GM23338 (cell line): ENCODE results near the gene HLA-DQB2. TPM values are rescaled to one million over a fixed set of nuclear protein-coding genes. Genes with fewer than 3 reads are reported as not detected.

ENCODE experiments used
- ATAC-seq: fragments of 200-7000 bp; cut with Tn5 transposase; 3 replicates; pipeline ENCODE4 v1.9.1; 2020
- DNase-seq: peaks from one replicate; pipeline ENCODE4 v3.0.0-alpha.2; 2015; ENCODE audit warnings: low spot score
- H2AFZ ChIP-seq: fragments of 200-600 bp; sonication (generic); 2 replicates; pipeline ENCODE4 v1.8.0; 2016; ENCODE audit warnings: antibody characterized with exemption, mild to moderate bottlenecking, moderate library complexity
- H3F3A ChIP-seq: fragments of 200-600 bp; sonication (generic); replicated peaks from 2 replicates; pipeline ENCODE4 v1.8.0; 2017; ENCODE audit warnings: antibody characterized with exemption, mixed run types, low read depth
- H3K27ac ChIP-seq: fragments of 200-600 bp; sonication (generic); 2 replicates; pipeline ENCODE4 v1.6.1; 2016; ENCODE audit warnings: low read depth
- H3K27me3 ChIP-seq: fragments of 200-600 bp; sonication (generic); 2 replicates; pipeline ENCODE4 v1.8.0; 2016; ENCODE audit warnings: mild to moderate bottlenecking, mixed run types, moderate library complexity; ENCODE audit not compliant: insufficient read depth
- H3K36me3 ChIP-seq: fragments of 200-600 bp; sonication (generic); 2 replicates; pipeline ENCODE4 v1.8.0; 2016; ENCODE audit warnings: mild to moderate bottlenecking; ENCODE audit not compliant: insufficient read depth
- H3K4me1 ChIP-seq: fragments of 200-600 bp; sonication (generic); 2 replicates; pipeline ENCODE4 v1.8.0; 2016; ENCODE audit warnings: mild to moderate bottlenecking, moderate library complexity; ENCODE audit not compliant: insufficient read depth
- H3K4me2 ChIP-seq: fragments of 200-600 bp; sonication (generic); 2 replicates; pipeline ENCODE4 v1.7.1; 2017; ENCODE audit warnings: mixed run types
- H3K4me3 ChIP-seq: fragments of 200-600 bp; sonication (generic); 2 replicates; pipeline ENCODE4 v1.6.1; 2016; ENCODE audit warnings: mixed run types
- H3K79me2 ChIP-seq: fragments of 200-600 bp; sonication (generic); replicated peaks from 2 replicates; pipeline ENCODE4 v1.8.0; 2017; ENCODE audit warnings: mild to moderate bottlenecking; ENCODE audit not compliant: insufficient read depth
- H3K9me2 ChIP-seq: fragments of 200-600 bp; sonication (generic); 2 replicates; pipeline ENCODE4 v1.8.0; 2017; ENCODE audit not compliant: insufficient read depth
- H4K20me1 ChIP-seq: fragments of 200-600 bp; sonication (generic); replicated peaks from 2 replicates; pipeline ENCODE4 v1.8.0; 2017; ENCODE audit warnings: mild to moderate bottlenecking; ENCODE audit not compliant: insufficient read depth
- H3K27ac Mint-ChIP-seq: 2 replicates; pipeline ENCODE4 v1.8.0; 2020; ENCODE audit warnings: inconsistent platforms, mild to moderate bottlenecking, moderate library complexity, mixed read lengths
- H3K27me3 Mint-ChIP-seq: 3 replicates; pipeline ENCODE4 v1.8.0; 2022; ENCODE audit warnings: low read depth, mild to moderate bottlenecking, moderate library complexity, mixed read lengths, inconsistent platforms; ENCODE audit not compliant: insufficient read depth, poor library complexity
- H3K36me3 Mint-ChIP-seq: 3 replicates; pipeline ENCODE4 v1.8.0; 2021; ENCODE audit warnings: low read depth, mild to moderate bottlenecking, inconsistent platforms, moderate library complexity, mixed read lengths
- H3K4me1 Mint-ChIP-seq: 3 replicates; pipeline ENCODE4 v1.8.0; 2020; ENCODE audit warnings: mild to moderate bottlenecking, inconsistent platforms, mixed read lengths
- H3K4me3 Mint-ChIP-seq: 3 replicates; pipeline ENCODE4 v1.8.0; 2021; ENCODE audit warnings: moderate library complexity, mild to moderate bottlenecking, inconsistent platforms, mixed read lengths
- H3K9me3 Mint-ChIP-seq: 3 replicates; pipeline ENCODE4 v1.8.0; 2020; ENCODE audit warnings: moderate library complexity, mild to moderate bottlenecking, inconsistent platforms, mixed read lengths
- EZH2 ChIP-seq: fragments of 200-600 bp; sonication (generic); IDR thresholded peaks from one replicate; pipeline ENCODE4 v1.8.0; 2017; ENCODE audit warnings: antibody characterized with exemption, mild to moderate bottlenecking, low read depth; ENCODE audit not compliant: unreplicated experiment
- EZH2phosphoT487 ChIP-seq: fragments of 200-600 bp; sonication (generic); IDR thresholded peaks from one replicate; pipeline ENCODE4 v1.8.1; 2018; ENCODE audit warnings: antibody characterized with exemption; ENCODE audit not compliant: unreplicated experiment
- STAT1 ChIP-seq: IDR thresholded peaks from one replicate; pipeline ENCODE4 v1.6.1; 2016; ENCODE audit warnings: antibody characterized with exemption; ENCODE audit not compliant: unreplicated experiment
- polyA plus RNA-seq: library from polyadenylated mRNA; unstranded; fragments of >200 nt; fragmentation: Nextera tagmentation; extraction: Ambion mirVana; gene quantifications from 2 replicates; pipeline ENCODE4 v1.2.1, GENCODE V29; 2016
- total RNA-seq: library from RNA; depleted of rRNA; stranded (reverse); fragments of >200 nt; shearing (Covaris generic); gene quantifications from 2 replicates; pipeline ENCODE4 v1.2.3, GENCODE V29; 2014
- TF ChIP-seq, protein P1 (sequence below): IDR thresholded peaks from one replicate; pipeline ENCODE4 v1.6.1; 2018; ENCODE audit warnings: antibody characterized with exemption; ENCODE audit not compliant: unreplicated experiment
- TF ChIP-seq, protein P2 (sequence below), 2 experiments: fragments of 200-600 bp in 1 of 2; sonication (generic) in 1 of 2; conservative IDR thresholded peaks; 2 replicates each; pipeline versions ENCODE4 v1.5.1 to v1.6.1; 2016 to 2017; ENCODE audit warnings: antibody characterized with exemption in 2 of 2, low read depth in 2 of 2, mild to moderate bottlenecking in 2 of 2, moderate library complexity in 1 of 2

HLA-DQB2 gene
- total and polyA plus RNA-seq, 2 experiments from 2014 or later: not detected

DNA sequence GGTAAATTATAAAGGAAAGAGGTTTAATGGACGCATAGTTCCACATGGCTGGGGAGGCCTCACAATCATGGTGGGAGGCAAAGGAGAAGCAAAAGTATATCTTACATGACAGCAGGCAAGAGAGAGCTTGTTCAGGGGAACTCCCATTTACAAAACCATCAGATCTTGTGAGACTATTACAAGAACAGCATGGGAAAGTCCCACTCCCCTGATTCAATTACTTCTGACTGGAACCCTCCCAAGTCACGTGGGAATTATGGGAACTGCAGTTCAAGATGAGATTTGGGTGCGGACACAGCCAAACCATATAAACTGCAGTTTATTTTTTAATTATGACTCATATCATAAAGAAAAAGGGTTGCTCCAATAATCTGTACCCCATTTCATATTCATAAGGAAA is 44.5 kb downstream of the HLA-DQB2 start (continued):
- TF ChIP-seq, protein P1, sequence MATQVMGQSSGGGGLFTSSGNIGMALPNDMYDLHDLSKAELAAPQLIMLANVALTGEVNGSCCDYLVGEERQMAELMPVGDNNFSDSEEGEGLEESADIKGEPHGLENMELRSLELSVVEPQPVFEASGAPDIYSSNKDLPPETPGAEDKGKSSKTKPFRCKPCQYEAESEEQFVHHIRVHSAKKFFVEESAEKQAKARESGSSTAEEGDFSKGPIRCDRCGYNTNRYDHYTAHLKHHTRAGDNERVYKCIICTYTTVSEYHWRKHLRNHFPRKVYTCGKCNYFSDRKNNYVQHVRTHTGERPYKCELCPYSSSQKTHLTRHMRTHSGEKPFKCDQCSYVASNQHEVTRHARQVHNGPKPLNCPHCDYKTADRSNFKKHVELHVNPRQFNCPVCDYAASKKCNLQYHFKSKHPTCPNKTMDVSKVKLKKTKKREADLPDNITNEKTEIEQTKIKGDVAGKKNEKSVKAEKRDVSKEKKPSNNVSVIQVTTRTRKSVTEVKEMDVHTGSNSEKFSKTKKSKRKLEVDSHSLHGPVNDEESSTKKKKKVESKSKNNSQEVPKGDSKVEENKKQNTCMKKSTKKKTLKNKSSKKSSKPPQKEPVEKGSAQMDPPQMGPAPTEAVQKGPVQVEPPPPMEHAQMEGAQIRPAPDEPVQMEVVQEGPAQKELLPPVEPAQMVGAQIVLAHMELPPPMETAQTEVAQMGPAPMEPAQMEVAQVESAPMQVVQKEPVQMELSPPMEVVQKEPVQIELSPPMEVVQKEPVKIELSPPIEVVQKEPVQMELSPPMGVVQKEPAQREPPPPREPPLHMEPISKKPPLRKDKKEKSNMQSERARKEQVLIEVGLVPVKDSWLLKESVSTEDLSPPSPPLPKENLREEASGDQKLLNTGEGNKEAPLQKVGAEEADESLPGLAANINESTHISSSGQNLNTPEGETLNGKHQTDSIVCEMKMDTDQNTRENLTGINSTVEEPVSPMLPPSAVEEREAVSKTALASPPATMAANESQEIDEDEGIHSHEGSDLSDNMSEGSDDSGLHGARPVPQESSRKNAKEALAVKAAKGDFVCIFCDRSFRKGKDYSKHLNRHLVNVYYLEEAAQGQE: no peak
- TF ChIP-seq EZH2 (no peak), EZH2phosphoT487 (no peak), STAT1 (no peak)

DNA sequence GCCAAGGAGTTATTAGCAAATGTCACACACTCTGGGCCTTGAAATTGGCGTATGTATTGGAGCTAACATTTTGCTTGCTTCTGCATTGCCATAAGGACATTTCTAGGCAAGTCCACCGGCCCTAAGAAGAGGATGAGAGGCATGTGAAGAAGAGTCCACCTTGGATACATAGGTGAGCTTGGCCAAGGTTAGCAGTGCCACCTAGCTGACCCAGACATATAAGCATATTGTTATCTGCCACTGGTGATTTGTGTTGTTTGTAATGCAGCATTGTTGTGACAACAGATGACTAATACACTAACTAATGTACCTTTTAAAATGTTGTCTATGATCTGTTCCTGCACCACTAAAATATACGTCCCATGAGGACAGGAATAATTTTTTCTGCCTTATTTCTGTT is 46.9 kb downstream of the HLA-DQB2 start:
- Histone ChIP-seq H3K27me3 (no peaks in the 10 kb centered on the region), H3K79me2 (no peaks in the 10 kb centered on the region), H3K36me3 (no peaks in the 10 kb centered on the region), H3F3A (no peaks in the 10 kb centered on the region), H3K4me1 (no peaks in the 10 kb centered on the region), H3K4me2 (no peak overlapping the region), H4K20me1 (no peaks in the 10 kb centered on the region), H3K9me2 (no peaks in the 10 kb centered on the region), H3K27ac (no peak overlapping the region), H2AFZ (no peak overlapping the region), H3K4me3 (no peak overlapping the region)
- Mint-ChIP-seq H3K27ac (no peak overlapping the region), H3K27me3 (peaks cover 2% of the 10 kb centered on the region), H3K4me1 (no peaks in the 10 kb centered on the region), H3K4me3 (no peak overlapping the region), H3K36me3 (no peaks in the 10 kb centered on the region), H3K9me3 (no peaks in the 10 kb centered on the region; the same call in 2 of the 3 replicates)
- ATAC-seq (no peak), DNase-seq (no peak)
- TF ChIP-seq, protein P1: no peak
- TF ChIP-seq EZH2phosphoT487 (no peak), STAT1 (no peak)
- TF ChIP-seq, protein P2, sequence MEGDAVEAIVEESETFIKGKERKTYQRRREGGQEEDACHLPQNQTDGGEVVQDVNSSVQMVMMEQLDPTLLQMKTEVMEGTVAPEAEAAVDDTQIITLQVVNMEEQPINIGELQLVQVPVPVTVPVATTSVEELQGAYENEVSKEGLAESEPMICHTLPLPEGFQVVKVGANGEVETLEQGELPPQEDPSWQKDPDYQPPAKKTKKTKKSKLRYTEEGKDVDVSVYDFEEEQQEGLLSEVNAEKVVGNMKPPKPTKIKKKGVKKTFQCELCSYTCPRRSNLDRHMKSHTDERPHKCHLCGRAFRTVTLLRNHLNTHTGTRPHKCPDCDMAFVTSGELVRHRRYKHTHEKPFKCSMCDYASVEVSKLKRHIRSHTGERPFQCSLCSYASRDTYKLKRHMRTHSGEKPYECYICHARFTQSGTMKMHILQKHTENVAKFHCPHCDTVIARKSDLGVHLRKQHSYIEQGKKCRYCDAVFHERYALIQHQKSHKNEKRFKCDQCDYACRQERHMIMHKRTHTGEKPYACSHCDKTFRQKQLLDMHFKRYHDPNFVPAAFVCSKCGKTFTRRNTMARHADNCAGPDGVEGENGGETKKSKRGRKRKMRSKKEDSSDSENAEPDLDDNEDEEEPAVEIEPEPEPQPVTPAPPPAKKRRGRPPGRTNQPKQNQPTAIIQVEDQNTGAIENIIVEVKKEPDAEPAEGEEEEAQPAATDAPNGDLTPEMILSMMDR (conservative IDR thresholded peaks at IDR 0.05; ENCODE audit: low read depth in 2 of 2): peak; percentile 11 to 38; a peak in 3 of 4 replicates
